Umbilical cord (tissue), 2 donors: Measurements from ENCODE around the gene SYTL2. TPM values are rescaled to one million over a fixed set of nuclear protein-coding genes. Genes with fewer than 3 reads are reported as not detected.
A peak's percentile ranks its signal among the peaks of the same experiment; 100 is the strongest.
"Not testable (repeated sequence)": the region's sequence is repeated elsewhere in the genome, so short reads cannot be mapped to it uniquely, and the experiment has no call there.

Experiments
- DNase-seq: peaks from one replicate; pipeline ENCODE4 v3.0.0-alpha.2; 2015; ENCODE audit warnings: low spot score
- total RNA-seq: library from RNA; depleted of rRNA; stranded (reverse); fragments of >200 nt; gene quantifications from one replicate; pipeline ENCODE4 v1.2.3, GENCODE V29; 2014; ENCODE audit warnings: low replicate concordance; ENCODE audit not compliant: insufficient read depth

SYTL2 gene
- total RNA-seq, result 286 TPM

DNA sequence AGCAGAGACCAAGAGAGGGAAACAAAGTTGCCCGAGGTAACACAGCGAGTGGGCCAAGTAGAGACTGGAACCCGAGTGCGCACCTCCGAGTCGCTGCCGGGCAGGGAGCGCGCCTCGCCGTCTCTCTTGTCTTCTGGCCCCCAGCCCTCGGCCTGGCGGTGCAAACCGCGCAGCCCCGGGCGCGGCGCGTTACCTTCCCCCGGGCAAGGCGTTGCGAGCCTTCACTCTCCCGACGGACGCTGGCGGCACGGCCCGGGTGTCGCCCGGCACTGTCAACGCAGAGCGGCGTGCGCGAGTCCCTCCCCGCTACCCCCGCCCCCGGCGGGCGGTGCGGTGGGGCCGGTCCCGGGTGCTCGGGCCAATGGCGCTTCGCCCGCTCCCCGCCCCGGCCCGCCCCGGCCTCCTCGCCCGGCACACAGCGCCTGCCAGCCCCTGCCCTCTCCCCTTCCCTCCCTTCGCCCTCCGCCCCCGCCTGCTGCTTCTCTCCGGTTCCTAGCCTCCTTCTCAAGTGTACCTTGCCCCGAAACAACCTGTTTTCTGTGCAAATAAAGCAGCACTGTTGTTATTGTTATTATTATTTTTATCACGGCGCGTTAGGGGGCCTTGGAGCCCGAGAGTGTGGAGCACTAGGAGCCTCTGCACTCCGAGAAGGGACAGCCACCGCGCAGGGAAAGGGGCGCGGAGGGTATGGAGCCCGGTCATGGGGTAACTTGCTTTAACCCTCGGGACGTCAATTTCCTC, at the start of gene SYTL2:
TSS of gene SYTL2 (minus strand) at position 271 of the 741 bp plus-strand sequence. CDS start 53,416 bp downstream, outside the sequence.
- peak; percentile 76 for DNase-seq

DNA sequence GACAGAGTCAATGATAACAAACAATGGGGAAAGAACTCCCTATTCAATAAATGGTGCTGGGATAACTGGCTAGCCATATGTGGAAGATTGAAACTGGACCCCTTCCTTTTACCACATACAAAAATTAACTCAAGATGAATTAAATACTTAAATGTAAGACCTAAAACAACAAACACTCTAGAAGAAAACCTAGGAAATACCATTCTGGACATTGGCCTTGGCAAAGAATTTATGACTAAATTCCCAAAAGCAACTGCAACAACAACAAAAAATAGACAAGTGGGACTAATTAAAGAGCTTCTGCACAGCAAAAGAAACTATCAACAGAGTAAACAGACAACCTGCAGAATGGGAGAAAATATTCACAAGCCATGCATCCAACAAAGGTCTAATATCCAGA, 48.6 kb upstream of the SYTL2 start:
- DNase-seq, result not testable (repeated sequence)

DNA sequence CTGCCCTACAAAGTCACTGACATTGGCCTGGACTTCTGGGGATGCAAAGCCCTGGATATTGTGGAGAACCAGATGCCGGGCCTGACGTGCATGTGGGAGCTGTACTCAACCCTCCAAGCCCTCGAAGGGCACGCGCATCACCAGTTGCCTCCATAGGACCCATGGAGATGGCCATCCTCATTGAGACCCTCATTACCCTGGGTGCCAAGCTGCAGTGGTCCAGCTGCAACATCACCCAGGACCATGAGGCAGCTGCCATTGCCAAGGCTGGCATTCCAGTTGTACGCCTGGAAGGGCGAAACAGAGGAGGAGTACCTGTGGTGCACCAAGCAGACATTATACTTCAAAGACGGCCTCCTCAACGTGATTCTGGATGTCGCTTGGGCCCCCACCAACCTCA, 46.2 kb upstream of the SYTL2 start:
- no peak for DNase-seq

GRCh38 chr11:85855341-85855656, 44.4 kb upstream of the SYTL2 start, which contains the start of gene CCDC83:
TSS of gene CCDC83 (plus strand) at chr11:85855383. CDS start at chr11:85865124, 9,741 bp downstream.
- DNase-seq, result no peak

- peak; percentile 96 for DNase-seq
Observed at GRCh38 chr11:85854557-85855340, 43.8 kb upstream of the SYTL2 start.

DNA sequence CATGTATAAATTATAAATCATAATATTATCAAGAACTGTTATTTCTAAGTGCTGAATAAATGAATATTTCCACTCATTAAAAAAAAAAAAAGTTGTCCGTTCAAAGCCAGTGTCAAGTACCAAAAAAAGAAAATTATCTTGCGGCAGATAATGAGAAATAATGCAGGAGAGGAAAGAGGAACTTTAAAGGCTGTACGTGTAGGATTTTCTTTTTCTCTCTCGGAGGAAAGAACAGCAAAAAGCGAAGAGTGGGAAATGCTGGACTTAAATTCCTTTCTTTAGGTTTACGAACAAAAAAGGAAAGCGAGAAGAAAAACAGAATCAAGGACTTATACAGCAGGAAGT, 43.2 kb upstream of the SYTL2 start:
- no peak for DNase-seq

DNA sequence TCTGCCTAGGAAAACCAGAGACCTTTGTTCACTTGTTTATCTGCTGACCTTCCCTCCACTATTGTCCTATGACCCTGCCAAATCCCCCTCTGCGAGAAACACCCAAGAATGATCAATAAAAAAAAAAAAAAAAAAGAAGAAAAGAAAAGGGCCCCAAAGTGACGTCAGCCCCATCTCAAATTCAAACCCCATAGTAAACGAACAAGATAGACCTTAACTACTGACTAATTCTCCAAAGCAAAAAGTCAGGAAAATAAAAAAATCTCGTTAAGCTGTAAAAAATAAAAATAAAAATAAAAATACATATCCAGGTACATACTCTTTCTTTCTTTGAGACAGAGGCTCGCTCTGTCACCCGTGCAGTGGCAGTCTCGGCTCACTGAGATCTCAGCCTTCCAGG, 42.6 kb upstream of the SYTL2 start:
- not testable (repeated sequence) for DNase-seq

DNA sequence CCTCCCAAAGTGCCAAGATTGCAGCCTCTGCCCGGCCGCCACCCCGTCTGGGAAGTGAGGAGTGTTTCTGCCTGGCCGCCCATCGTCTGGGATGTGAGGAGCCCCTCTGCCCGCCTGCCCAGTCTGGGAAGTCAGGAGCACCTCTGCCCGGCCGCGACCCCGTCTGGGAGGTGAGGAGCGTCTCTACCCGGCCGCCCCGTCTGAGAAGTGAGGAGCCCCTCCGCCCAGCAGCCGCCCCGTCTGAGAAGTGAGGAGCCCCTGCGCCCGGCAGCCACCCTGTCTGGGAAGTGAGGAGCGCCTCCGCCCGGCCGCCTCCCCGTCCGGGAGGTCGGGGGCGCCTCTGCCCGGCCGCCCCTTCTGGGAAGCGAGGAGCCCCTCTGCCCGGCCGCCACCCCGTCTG, 41.8 kb upstream of the SYTL2 start:
- DNase-seq, result not testable (repeated sequence)

GRCh38 chr11:85848556-85848955, 37.6 kb upstream of the SYTL2 start:
- DNase-seq, result no peak

DNA sequence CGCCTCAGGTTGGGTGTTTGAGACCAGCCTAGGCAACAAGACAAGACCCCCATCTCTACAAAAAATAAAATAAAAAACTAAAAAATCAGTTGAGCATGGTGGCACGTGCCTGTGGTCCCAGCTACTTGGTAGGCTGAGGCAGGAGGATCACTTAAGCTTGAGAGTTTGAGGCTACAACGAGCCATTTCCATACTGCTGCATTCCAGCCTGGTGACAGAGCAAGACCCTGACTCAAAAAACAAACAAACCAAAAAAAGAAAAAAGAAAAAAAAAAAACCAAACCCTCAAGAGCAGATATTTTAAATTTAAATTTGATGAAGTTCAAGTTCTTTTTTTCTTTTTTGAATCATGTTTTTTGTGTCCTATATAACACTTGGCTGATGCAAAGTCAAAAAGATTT, 37.1 kb upstream of the SYTL2 start:
- DNase-seq, result no peak

GRCh38 chr11:85847436-85847835, 36.5 kb upstream of the SYTL2 start:
- no peak for DNase-seq

DNA sequence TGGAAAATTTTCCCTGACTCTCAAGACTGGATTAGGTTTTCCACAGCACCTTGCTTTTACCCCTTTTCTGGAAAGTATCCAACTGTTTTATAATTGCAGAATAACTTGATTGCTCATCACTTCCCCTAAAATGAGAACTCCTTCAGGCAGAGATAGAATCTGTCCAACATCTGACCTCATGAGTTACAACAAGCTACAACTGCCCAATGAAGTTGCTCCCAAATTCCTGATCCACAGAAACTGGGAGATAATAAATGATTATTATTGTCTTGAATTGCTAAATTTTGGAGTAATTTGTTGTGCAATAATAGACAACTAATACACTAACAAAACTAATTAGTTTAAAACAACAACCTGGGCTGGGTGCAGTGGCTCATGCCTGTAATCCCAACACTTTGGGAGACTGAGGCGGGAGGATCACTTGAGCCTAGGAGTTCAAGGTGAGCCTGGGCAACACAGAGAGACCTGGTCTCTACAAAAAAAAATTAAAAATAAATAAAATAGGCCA, 34.2 kb upstream of the SYTL2 start:
- no peak for DNase-seq

DNA sequence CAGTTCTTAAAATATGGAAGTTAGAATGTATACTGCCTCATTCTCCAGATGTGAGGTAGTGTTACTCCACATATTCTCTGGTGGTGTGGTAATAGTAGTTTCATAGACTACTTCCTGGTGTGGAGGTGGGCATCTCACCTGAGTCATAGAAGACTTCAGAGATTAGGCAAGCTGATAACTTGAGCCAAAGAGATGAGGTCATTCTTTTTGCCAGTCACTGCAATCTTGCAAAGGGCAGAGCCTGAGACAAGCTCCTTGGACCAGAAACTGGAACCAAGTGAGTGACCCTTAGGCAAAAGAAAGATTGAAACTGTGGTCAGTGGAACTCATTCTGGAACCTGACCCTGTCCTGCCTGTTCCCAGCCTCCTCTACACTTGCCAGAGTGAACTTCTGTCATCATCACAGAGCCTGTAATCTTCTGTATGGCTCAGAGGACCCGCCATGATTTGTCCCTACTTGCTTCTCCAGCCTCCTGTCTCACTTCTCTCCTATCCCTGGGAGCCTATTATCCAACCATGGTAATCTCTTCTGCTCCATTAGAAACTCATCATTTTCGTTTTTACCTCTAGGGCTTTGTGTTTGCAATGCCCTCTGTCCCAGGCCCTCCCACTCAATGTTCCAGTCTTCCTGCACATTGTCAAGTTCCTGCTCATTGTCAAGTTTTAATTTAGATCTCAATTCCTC, 33.6 kb upstream of the SYTL2 start:
- no peak for DNase-seq

GRCh38 chr11:85843929-85844328, 33.0 kb upstream of the SYTL2 start:
- no peak for DNase-seq

DNA sequence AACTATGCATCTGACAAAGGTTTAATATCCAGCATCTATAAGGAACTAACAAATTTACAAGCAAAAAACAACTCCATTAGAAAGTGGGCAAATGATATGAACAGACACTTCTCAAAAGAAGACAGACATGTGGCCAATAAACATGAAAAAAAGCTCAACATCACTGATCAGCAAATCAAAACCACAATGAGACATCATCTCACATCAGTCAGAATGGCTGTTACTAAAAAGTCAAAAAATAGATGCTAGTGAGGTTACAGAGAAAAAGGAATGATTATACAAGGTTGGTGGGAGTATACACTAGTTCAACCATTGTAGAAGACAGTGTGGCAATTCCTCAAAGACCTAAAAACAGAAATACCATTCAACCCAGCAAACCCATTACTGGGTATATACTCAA, 30.0 kb upstream of the SYTL2 start:
- DNase-seq, result not testable (repeated sequence)

DNA sequence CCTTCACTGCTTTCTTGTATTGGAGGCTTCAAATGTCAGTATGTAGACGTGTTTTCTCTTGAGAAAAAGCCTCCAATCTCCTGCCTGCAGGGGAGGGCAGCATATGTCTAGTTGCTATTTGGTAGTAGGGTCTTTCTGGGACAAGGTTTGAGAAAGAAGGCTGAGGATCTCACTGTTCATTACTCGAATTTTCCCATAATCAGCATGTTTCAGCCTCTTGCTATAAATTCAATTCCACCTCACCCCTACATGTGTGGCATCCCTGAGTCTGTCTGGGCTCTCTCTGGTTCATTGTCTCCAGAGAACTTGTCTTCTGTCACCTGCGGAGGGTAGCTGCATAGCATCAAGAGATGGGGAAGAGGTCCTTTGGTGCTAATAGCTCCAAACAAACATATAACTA, 24.8 kb upstream of the SYTL2 start:
- DNase-seq, result no peak

- no peak for DNase-seq
Observed at GRCh38 chr11:85835263-85835662, 24.3 kb upstream of the SYTL2 start.

GRCh38 chr11:85831050-85831449, 20.1 kb upstream of the SYTL2 start:
- no peak for DNase-seq

DNA sequence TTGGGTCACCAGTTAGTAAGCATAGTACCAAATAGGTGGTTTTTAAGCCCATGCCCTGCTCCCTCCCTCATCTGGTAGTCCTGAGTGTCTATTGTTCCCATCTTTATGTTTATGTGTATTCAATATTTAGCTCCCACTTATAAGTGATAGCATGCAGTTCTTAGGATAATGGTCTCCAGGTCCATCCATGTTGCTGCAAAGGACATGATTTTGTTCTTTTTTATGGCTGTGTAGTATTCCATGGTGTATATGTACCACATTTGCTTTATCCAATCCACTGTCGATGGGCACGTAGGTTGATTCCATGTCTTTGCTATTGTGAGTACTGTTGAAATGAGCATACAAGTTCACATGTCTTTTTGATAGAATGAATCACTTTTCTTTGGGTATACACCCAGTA, 18.2 kb upstream of the SYTL2 start:
- no peak for DNase-seq

GRCh38 chr11:85828640-85828978, 17.7 kb upstream of the SYTL2 start:
- DNase-seq, result no peak

DNA sequence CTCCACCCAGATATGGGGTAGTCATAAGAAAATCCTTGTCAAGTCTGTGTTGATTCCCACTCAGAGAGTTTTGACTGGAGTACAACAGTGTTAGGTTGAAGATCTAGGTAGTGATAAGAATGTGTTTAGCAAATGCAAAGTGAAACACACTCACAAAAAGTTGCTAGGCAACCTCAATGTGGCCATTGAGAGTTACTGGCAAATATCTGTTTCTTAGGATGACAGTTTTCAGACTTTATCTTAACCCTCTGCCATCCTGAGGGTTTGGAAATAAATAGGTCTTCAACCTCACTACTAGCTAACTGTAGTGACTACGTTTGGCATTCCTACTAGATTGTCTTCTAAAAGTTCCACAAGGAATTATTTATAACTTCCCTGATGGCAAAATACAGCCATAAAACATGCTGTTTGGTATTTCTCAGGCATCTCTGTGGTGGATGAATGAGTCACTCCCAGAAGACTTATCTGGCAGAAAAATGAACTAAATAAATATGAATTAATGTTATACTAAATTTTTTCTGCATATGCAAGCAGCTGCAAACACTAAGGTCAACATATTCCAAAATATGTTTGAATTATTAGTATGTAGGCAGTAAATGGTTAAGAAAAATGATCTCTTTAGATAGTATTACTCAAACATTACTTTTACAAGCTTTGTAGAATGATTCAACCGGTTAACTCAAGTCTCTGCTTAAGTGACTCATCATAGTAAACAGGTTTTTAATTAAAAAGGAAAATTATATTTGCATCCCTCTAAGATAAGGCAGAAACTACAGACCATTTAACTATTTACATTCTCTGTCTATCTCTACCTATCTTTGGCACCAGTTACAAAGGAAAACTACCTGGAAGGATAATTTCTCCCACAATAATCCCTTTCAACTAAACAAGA, 17.1 kb upstream of the SYTL2 start:
- peak; percentile 85 for DNase-seq
